Measurements from ENCODE around the gene KRTAP9-4.
"Not testable (repeated sequence)": the region's sequence is repeated elsewhere in the genome, so short reads cannot be mapped to it uniquely, and the experiment has no call there.

DNA sequence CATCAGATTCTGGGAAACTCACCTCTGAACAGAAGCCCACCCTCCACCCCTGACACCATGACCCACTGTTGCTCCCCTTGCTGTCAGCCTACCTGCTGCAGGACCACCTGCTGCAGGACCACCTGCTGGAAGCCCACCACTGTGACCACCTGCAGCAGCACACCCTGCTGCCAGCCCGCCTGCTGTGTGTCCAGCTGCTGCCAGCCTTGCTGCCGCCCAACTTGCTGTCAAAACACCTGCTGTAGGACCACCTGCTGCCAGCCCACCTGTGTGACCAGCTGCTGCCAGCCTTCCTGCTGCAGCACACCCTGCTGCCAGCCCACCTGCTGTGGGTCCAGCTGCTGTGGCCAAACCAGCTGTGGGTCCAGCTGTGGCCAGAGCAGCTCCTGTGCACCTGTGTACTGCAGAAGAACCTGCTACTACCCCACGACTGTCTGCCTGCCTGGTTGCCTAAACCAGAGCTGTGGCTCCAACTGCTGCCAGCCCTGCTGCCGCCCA is 22.8 kb upstream of the KRTAP9-4 start, which contains the start of gene KRTAP9-2:
- TF ChIP-seq, protein P1, sequence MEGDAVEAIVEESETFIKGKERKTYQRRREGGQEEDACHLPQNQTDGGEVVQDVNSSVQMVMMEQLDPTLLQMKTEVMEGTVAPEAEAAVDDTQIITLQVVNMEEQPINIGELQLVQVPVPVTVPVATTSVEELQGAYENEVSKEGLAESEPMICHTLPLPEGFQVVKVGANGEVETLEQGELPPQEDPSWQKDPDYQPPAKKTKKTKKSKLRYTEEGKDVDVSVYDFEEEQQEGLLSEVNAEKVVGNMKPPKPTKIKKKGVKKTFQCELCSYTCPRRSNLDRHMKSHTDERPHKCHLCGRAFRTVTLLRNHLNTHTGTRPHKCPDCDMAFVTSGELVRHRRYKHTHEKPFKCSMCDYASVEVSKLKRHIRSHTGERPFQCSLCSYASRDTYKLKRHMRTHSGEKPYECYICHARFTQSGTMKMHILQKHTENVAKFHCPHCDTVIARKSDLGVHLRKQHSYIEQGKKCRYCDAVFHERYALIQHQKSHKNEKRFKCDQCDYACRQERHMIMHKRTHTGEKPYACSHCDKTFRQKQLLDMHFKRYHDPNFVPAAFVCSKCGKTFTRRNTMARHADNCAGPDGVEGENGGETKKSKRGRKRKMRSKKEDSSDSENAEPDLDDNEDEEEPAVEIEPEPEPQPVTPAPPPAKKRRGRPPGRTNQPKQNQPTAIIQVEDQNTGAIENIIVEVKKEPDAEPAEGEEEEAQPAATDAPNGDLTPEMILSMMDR (IDR thresholded peaks at IDR 0.05): not testable (repeated sequence)
- not testable (repeated sequence) for TF ChIP-seq POLR2A (IDR thresholded peaks at IDR 0.05)
